Stimulated activated CD8-positive, alpha-beta memory T cell treated with anti-CD3 and anti-CD28 coated beads, Interleukin-7, amount 100 ng/mL, for 48 hours (primary cell): ENCODE data around the gene PCDHB2.
"Not testable (repeated sequence)": the region's sequence is repeated elsewhere in the genome, so short reads cannot be mapped to it uniquely, and the experiment has no call there.

Experiments
- DNase-seq, 2 donors: peaks; one replicate each; pipeline ENCODE4 v3.0.0-alpha.2; 2020; ENCODE audit warnings: low read depth in 1 of 2; ENCODE audit errors: extremely low read depth in 1 of 2

The PCDHB2 gene

GRCh38 chr5:141135718-141136266 is 41.4 kb downstream of the PCDHB2 start:
- DNase-seq: no peak

- not testable (repeated sequence) for DNase-seq
Measured at GRCh38 chr5:141137346-141137745, 42.9 kb downstream of the PCDHB2 start.
